ENCODE measurements around the gene TMEM144.
"Not testable (repeated sequence)": the region's sequence is repeated elsewhere in the genome, so short reads cannot be mapped to it uniquely, and the experiment has no call there.

TMEM144 gene

GRCh38 chr4:158192439-158193158, 17.7 kb upstream of the TMEM144 start:
- no peak for DNase-seq

DNA sequence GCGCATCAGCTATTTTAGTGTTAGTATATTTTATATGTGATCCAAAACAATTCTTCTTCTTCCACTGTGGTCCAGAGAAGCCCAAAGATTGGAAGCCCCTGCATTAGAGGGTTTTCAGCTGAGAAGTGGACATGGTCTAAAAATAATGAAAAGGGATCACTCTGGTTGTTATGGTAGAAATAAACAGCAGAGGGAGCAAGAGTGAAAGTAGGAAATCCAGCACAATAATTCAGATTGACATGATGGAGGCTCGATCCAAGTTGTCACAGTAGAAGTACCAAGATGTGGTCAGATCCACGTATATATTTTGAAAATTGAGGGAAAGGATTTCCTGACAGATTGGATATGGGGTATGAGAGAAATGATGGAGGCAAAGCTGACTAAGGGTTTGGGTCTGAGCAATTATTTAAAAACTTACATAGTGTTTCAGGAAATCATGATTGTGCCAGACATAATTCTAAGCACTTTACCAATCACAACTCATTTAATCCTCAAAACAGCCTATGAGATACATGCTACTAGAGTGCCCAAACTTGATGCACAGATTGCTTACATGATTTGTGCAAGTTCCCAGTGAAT, 17.0 kb upstream of the TMEM144 start:
- DNase-seq = peak in 1 of 2 experiments; percentile 64

- DNase-seq = no peak
Observed at GRCh38 chr4:158195297-158195696, 15.0 kb upstream of the TMEM144 start.

DNA sequence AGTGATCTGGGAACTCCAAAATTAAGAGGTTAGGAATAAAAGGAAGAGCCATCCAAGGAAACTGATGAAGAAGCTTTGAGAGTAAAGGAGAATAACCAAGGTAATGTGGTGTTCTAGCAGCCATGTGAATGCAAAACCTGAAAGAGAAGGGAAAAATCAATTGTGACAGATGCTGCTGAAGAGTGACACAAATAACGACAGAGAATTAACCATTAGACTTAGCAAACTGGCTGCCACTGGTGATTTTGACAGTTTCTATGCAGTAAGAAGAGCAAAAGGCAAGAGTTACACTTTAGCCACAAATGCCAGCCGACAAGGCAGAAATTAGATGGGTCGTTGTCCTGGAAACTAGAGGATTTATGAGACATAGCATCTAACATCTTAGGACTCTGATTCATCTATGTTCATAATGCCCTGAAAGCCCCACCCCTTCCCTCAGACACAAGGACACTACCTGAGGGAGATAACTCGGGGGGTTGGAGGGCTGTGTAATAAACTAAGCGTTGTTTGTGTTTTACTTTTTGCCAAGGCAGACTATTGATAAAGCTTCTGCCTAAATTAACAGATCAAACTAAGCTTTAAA, 13.0 kb upstream of the TMEM144 start:
- no peak for DNase-seq

- DNase-seq = no peak
Observed at GRCh38 chr4:158200214-158200613, 10.1 kb upstream of the TMEM144 start.

DNA sequence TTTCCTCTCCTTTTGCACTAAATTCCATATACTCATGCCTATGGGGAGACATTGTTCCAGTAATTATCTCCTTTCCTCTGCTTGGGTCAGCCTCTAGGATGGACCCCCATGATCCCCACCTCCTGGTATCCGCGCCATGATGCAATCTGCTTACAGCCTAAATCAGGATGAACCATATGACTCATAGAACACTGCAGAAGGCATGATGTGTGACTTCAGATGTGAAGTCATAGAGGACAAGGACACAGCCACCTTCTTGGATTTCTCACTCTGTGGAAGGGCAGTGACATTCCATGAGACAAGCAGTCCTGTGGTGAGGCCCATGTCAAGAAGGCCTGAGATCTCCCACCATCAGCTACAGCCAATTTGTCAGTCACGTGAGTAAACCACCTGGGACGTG, 9.0 kb upstream of the TMEM144 start:
- DNase-seq = no peak

GRCh38 chr4:158201876-158202275, 8.4 kb upstream of the TMEM144 start:
- no peak for DNase-seq

DNA sequence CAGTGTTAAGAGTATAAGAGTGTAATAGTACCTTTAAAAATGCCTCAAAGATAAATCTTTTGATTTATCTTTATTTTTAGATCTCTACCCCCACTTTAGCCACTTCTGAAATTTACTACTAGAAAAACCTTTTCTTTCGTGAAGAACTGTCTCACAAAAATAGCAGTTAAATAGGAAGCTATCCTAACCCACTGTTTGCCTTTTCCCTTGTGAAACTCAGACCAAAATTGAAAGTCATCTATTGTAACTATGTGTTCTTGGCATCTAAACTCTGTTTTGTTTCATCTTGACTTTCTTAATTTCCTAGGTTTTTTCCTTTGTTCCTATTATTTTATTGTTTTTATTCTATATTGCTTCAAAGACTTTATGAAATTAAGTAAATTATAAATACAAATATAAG, 7.8 kb upstream of the TMEM144 start:
- no peak for DNase-seq

DNA sequence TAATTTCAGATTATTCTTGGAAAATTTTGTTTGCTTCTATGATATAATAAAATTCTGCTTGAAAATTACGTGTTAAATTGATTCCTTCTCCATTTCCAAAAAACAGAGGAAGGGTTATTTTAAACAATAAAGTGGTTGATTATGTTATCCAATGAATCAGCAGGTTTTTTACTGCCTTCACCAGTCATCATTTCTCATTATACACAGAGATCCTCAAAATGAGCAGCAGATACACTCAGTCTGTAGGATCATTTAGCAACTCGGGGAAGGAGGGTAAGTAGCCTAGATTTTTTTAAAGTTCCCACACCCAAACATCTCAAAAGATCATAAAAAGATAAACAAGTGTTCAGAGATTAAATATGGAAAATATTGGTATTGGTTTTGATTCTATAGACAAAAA, 6.8 kb upstream of the TMEM144 start:
- no peak for DNase-seq

DNA sequence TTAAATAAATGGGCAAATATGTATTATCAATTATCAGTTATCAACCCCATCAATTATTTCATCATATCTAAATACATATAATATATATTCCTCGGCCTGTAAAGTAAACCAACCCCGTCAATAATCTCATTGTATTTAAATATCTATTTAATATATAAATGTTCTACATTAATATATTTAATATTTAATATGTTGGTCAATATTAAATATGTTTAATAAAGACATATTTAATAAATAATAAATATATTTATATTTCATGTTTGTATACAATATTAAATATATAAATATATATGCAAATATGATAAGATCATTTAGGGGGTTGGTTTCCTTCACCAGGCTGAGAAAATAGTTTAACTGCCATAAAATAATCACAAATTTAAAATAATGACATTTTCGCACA, 6.4 kb upstream of the TMEM144 start:
- DNase-seq = no peak

- no peak for DNase-seq
Observed at GRCh38 chr4:158208963-158209640, 1.2 kb upstream of the TMEM144 start.

GRCh38 chr4:158211222-158211621, 936 bp downstream of the TMEM144 start:
- no peak for DNase-seq

DNA sequence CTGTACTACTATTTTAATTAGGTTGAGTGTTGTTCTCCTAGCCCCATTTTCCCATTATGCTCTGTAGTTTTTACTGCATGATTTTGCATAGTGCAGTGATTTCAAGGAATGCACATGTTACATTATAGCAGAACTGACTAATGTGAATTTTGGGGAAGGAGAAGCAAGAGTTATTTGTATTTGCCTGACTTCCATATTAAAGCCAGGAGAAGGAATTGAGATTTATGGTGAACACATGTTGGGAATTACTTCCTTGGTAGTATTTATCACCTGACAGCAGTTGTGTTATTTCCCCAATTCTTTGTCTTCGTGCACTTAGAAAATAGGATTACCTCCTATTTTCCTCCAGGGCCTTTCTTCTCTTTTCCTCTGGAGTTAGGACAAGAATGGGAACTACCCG, 3.2 kb downstream of the TMEM144 start:
- no peak for DNase-seq

DNA sequence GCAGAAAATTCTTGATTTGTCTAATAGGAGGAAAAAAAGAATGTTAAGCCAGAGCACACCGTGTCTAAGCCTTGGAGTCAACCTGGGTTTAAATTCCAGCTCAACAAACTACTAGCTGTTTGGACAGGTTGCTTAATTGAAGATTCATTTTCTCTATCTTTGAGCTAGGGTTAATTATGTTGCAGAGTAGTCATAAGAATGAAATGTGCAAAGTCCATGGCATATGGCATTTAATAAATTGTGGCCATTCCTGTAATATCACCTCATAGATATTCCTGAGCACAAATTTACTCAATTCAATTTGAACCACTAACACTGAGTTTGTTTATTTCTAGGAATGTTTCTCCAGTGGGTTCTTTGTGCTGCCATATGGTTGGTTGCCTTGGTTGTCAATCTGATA, 4.6 kb downstream of the TMEM144 start:
- no peak for DNase-seq

DNA sequence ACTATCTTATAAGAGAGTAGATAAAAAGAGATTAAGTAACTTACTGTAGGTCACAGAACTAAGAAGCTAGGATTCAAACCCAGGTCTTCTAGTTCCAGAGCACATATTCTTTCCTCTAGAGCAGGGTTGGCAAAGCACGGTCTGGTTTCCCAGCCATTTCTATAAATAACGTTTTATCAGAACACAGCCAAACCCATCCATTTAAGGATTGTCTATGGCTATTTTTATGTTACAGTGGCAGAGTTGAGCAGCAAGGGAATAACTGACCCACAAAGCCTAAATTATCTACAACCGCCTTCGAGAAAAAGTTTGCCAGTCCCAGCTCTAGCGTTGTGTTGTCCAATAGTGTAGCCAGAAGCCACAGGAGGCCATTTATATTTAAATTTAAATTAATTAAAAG, 7.5 kb downstream of the TMEM144 start:
- DNase-seq = no peak

DNA sequence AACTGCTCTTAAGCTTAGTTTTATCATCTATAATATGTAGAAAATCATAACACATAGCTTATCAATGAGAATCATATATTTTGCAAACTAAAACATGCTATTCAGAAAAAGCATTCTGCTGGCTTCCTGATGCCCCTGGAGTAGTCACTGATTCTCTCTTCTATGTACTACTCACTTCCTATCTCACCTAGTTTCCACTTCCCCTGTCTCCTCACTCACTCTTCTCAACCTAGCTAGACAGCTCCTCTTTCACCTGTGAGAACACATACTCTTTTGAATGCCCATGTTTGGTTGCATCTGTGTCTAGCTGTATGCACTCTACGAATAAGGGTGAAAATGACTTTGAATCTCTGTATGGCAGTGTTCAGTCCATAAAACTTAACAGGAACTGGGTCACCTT, 9.3 kb downstream of the TMEM144 start:
- DNase-seq = no peak

DNA sequence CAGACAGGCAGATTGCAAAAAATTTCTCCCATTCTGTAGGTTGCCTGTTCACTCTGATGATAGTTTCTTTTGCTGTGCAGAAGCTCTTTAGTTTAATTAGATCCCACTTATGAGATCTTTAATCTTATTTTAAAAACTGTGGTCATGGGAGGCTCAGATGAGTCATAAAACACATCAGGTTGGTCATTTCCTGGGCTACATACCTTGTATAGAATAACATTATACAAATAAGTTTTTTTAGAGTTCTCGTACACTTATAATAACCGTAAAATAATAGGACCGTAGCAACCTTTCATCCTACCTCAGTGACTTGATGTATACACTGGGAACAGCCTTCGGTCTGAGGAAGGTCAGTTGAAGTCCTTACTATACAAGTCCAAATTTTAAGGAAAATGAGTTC, 14.0 kb downstream of the TMEM144 start:
- DNase-seq = not testable (repeated sequence)

GRCh38 chr4:158224999-158225398, 14.7 kb downstream of the TMEM144 start:
- DNase-seq = not testable (repeated sequence)

DNA sequence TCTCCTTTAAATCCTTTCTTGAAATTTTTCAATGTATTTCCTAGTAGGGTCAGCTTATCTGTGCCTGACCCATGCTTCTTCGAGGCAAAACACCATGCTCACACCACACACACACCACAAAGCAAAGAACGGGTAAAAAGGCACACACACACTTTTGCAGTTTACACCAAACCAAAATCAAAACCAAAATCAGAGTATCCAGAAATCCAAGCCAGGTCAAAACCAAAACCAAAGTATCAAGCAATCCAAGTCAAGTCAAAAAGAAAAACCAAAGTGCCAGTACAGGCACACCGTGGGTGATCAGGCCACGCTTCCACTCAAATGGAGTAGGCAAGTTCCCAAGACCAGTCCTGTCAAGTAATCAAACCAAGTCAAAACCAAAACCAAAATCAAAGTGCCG, 17.6 kb downstream of the TMEM144 start:
- DNase-seq = not testable (repeated sequence)

DNA sequence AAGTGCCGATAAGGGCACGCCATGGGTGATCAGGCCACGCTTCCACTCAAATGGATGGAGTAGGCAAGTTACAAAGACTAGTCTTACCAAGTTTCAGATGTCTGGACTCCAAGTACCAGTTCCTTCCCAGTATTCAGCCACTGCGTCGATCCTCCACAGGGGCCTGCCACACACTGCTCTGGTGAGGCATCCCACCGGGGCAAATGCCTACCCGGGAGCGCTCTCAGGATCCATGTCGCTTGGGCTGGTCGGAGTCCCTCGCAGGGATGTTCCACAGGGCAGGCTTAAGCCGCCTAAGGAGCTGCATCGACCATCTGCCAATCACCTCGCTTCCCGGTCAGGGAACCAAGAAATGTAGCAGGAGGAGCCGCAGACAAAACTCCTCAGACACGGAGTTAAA, 18.1 kb downstream of the TMEM144 start:
- not testable (repeated sequence) for DNase-seq

DNA sequence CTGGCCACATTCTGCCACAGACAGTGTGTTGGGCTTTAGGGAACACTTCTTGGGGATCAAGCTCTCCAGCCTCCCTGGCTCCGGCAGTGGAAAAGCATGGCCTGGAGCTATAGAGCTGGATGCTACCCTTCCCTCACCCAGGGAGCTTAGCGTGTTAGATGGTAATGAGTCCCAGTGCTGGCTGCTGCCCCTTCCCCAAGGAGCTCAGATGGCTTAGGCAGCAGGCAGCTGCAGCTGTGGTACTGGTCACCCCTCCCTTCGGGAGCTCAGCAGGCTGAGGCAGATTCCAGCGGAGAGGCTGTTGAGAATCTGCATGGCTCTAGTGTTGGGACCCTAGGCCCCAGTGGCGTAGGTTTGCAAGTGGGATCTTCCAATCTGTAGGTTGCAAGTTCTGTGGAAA, 19.5 kb downstream of the TMEM144 start:
- DNase-seq = no peak

DNA sequence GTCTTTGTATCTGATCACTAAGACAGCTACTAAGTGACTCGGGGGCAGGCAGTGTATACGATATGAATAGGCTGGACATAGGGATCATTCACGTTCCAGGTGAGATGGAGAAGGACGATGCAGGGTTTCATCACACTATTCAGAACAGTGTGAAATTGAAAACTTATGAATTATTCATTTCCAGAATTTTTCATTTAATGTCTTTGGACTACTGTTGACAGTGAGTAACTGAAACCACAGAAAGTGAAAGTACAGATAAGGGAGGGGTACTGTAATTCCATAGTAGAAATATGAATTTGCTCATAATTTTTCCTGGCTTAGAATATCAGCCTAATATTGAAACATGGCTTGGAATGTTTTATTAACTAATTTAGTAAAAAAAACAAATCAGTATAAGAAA, 24.4 kb downstream of the TMEM144 start:
- no peak for DNase-seq

DNA sequence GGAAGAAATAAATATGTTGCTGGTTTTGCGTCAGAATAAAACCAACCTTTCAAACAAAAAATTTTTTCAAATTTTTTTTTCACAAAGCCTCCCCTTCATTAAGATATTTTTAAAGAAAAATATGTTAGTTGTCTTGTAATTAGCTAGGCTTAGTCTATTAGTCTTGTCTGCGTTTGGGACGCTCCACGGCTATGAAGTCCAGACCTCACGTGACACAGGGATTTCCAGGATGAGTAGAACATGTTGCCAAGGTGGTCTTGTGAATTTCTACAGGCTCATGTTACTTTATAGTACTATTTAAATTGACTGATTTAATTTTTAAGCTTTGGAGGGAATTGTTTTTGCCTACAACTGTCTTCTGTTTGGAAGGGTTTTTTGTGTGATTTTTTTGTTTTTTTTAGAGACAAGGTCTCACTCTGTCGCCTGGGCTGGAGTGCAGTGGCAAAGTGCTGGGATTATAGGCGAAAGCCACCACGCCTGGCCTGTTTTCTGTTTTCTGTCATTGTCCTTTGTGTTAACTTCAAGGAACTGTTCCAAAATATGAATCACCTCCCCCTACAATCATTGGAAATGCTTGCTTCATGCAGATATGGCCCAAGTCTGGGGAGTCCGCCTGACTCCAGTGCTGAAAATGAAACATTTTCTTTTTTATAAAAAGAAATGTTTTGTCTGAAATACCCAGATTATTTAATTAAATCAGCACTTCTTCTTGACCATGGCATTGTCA, 26.2 kb downstream of the TMEM144 start:
- DNase-seq = no peak

Data from NCI-H526 (cell line).